SK-N-SH (cell line): ENCODE data around the gene KRTAP5-8.

Experiments
- ELF1 ChIP-seq: IDR thresholded peaks from 2 replicates; pipeline ENCODE4 v1.4.0; 2012
- GATA2 ChIP-seq: sonication (generic); formaldehyde crosslinking; IDR thresholded peaks from 2 replicates; pipeline ENCODE4 v1.5.0; 2020; ENCODE audit warnings: mild to moderate bottlenecking, missing genetic modification reagents
- NRF1 ChIP-seq: IDR thresholded peaks from 2 replicates; pipeline ENCODE4 v1.6.1; 2012; ENCODE audit warnings: low read depth, mild to moderate bottlenecking, low read length
- POLR2AphosphoS5 ChIP-seq: IDR thresholded peaks from 2 replicates; pipeline ENCODE4 v1.6.1; 2012; ENCODE audit warnings: low read depth, low read length
- SMC3 ChIP-seq: IDR thresholded peaks from 2 replicates; pipeline ENCODE4 v1.6.1; 2012; ENCODE audit warnings: low read depth, low read length, improper control_type of control experiment
- TAF1 ChIP-seq: IDR thresholded peaks from 2 replicates; pipeline ENCODE4 v1.6.1; 2012; ENCODE audit warnings: low read depth, mild to moderate bottlenecking, low read length, moderate library complexity, borderline replicate concordance
- TF ChIP-seq, protein P1 (sequence below): fragments of 200-600 bp; sonication (generic); IDR thresholded peaks from 2 replicates; pipeline ENCODE4 v1.6.1; 2017; ENCODE audit warnings: antibody characterized with exemption, mild to moderate bottlenecking, moderate library complexity
- TF ChIP-seq, protein P2 (sequence below): fragments of 150-350 bp; IDR thresholded peaks from 2 replicates; pipeline ENCODE4 v1.6.1; 2016; ENCODE audit warnings: mild to moderate bottlenecking, low read depth, low read length

DNA sequence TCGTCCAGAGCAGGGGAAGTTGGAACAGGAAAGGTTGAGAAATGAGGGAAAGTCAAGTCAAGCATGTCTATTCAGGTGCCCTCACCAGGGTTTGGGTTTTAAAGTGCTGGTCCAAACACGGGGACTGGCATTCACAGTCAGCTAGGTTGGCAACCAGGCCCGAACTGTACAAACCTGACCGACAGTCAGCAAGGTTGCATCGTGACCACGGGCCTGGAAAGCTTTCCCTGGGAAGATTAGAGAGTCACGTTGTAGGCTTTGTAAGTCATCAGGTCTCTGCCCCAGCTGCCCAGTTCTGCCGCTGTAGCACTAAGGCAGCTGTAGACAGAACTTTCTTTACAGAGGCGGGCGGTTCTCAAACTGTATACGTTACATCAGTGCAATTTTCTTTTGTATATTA is 35.0 kb downstream of the KRTAP5-8 start:
- TF ChIP-seq, protein P1, sequence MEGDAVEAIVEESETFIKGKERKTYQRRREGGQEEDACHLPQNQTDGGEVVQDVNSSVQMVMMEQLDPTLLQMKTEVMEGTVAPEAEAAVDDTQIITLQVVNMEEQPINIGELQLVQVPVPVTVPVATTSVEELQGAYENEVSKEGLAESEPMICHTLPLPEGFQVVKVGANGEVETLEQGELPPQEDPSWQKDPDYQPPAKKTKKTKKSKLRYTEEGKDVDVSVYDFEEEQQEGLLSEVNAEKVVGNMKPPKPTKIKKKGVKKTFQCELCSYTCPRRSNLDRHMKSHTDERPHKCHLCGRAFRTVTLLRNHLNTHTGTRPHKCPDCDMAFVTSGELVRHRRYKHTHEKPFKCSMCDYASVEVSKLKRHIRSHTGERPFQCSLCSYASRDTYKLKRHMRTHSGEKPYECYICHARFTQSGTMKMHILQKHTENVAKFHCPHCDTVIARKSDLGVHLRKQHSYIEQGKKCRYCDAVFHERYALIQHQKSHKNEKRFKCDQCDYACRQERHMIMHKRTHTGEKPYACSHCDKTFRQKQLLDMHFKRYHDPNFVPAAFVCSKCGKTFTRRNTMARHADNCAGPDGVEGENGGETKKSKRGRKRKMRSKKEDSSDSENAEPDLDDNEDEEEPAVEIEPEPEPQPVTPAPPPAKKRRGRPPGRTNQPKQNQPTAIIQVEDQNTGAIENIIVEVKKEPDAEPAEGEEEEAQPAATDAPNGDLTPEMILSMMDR = no peak
- TF ChIP-seq SMC3 (no peak), TAF1 (no peak), ELF1 (no peak), NRF1 (no peak), POLR2AphosphoS5 (no peak), GATA2 (CRISPR knock-in tag) (no peak)
- TF ChIP-seq, protein P2, sequence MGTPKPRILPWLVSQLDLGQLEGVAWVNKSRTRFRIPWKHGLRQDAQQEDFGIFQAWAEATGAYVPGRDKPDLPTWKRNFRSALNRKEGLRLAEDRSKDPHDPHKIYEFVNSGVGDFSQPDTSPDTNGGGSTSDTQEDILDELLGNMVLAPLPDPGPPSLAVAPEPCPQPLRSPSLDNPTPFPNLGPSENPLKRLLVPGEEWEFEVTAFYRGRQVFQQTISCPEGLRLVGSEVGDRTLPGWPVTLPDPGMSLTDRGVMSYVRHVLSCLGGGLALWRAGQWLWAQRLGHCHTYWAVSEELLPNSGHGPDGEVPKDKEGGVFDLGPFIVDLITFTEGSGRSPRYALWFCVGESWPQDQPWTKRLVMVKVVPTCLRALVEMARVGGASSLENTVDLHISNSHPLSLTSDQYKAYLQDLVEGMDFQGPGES = no peak
